Activated CD4-positive, alpha-beta memory T cell treated with anti-CD3 and anti-CD28 coated beads for 36 hours (primary cell): Measurements from ENCODE around the gene NSMCE1. TPM values are rescaled to one million over a fixed set of nuclear protein-coding genes. Genes with fewer than 3 reads are reported as not detected.

ENCODE experiments used
- CTCF ChIA-PET: fragments of 350-600 bp; sonication (Branson Sonifier 250); formaldehyde crosslinking; loops from one replicate; lab custom pipeline; 2021; ENCODE audit warnings: antibody characterized with exemption, inconsistent platforms; lab: Charles Lee
- POLR2A ChIA-PET: fragments of 350-600 bp; sonication (Branson Sonifier 250); formaldehyde crosslinking; loops from one replicate; lab custom pipeline; 2021; ENCODE audit warnings: antibody characterized with exemption; lab: Charles Lee
- DNase-seq: peaks from one replicate; pipeline ENCODE4 v3.0.0-alpha.2; 2020
- H3K27ac Mint-ChIP-seq: one replicate; pipeline ENCODE4 v1.8.0; 2021; ENCODE audit warnings: mixed read lengths
- H3K27me3 Mint-ChIP-seq: one replicate; pipeline ENCODE4 v1.8.0; 2021; ENCODE audit warnings: mixed read lengths
- H3K36me3 Mint-ChIP-seq: one replicate; pipeline ENCODE4 v1.8.0; 2021; ENCODE audit warnings: mixed read lengths
- H3K4me1 Mint-ChIP-seq: one replicate; pipeline ENCODE4 v1.8.0; 2021; ENCODE audit warnings: low read depth, mixed read lengths
- H3K4me3 Mint-ChIP-seq: one replicate; pipeline ENCODE4 v1.8.0; 2021; ENCODE audit warnings: mild to moderate bottlenecking, mixed read lengths
- H3K9me3 Mint-ChIP-seq: one replicate; pipeline ENCODE4 v1.8.0; 2021; ENCODE audit warnings: mixed read lengths
- intact Hi-C: fragments of 100-400 bp; cut with micrococcal nuclease; formaldehyde crosslinking; loops from one replicate; pipeline ENCODE4 v1.15.1; 2023
- total RNA-seq, 2 experiments: library from RNA; stranded (reverse); gene quantifications; one replicate each; pipeline ENCODE4 v1.2.3, GENCODE V29; 2021

Gene NSMCE1
- total RNA-seq, 2 experiments from 2014 or later, result 120 to 121 TPM

DNA sequence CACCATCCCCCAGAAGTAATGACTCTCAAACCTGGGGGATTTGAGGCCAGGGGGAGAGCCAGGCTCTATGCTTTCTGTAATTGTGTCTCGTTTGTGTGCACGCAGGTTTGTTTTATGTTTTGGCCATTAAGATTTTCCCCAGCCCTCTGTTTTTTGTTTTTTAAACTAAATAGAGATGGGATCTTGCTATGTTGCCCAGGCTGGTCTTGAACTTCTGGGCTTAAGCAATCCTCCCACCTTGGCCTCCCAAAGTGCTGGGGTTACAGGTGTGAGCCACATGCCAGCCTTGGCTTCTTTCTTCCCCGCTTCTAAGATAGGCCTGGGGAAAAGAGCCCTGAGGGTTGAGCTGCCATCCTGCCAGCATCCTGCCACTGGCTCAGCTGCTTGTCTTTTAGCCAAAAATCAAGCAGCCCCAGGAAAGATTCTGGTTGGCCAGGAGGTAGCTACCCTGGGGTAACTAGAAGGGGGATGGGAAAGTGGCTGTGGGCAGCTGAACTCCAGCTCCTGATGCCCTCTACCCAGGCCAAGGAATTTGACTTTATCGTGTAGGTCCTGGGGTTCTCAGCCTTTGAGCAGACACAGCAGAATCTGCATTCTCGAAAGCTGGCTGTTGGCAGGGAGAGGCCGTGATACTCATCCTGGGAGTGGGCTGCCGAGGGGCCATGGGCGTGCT is 46.9 kb downstream of the NSMCE1 start:
- H3K27me3 Mint-ChIP-seq, result no peaks in the 10 kb centered on the region
- H3K9me3 Mint-ChIP-seq, result no peaks in the 10 kb centered on the region
- DNase-seq, result no peak
- peaks cover 6% of the 10 kb centered on the region for H3K4me1 Mint-ChIP-seq
- no peak overlapping the region for H3K4me3 Mint-ChIP-seq
- H3K36me3 Mint-ChIP-seq, result peaks cover 13% of the 10 kb centered on the region
- POLR2A ChIA-PET, result no interaction called here
- CTCF ChIA-PET, result interaction anchor here (0.8 to 1.3 kb wide), 2 partner anchors 9 to 13 kb away, joined by 4 to 7 read pairs; no protein-coding TSS in a partner anchor
- H3K27ac Mint-ChIP-seq, result no peak overlapping the region
- intact Hi-C loops, result no loop called here

DNA sequence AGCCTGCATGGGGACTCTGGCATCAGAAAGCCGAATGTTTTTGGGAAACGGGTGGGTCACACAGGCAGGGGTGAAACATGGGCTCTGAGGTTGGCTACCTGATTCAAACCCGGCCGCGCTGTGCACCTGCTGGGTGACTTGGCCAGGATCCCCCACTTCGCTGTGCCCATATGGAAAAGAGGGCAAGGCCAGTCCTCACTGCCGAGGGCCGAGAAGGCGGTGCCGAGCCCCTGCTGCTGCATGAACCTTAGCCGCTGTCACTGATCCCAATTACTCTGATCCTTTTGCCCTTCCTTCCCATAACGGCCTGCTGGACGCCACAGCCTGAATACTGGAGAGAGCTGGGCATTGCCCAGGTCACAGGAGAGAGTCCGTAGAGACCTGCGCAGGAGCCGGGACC is 47.6 kb downstream of the NSMCE1 start:
- no peak overlapping the region for H3K27ac Mint-ChIP-seq
- ChIA-PET POLR2A (no interaction called here), CTCF (interaction anchor here (1.1 to 1.3 kb wide), 2 partner anchors 10 to 236 kb away, joined by 3 to 7 read pairs; no protein-coding TSS in a partner anchor)
- H3K4me1 Mint-ChIP-seq, result peaks cover under 1% of the 10 kb centered on the region
- no peaks in the 10 kb centered on the region for H3K9me3 Mint-ChIP-seq
- DNase-seq, result no peak
- no peaks in the 10 kb centered on the region for H3K27me3 Mint-ChIP-seq
- no peak overlapping the region for H3K4me3 Mint-ChIP-seq
- intact Hi-C loops, result no loop called here
- peaks cover 12% of the 10 kb centered on the region for H3K36me3 Mint-ChIP-seq

DNA sequence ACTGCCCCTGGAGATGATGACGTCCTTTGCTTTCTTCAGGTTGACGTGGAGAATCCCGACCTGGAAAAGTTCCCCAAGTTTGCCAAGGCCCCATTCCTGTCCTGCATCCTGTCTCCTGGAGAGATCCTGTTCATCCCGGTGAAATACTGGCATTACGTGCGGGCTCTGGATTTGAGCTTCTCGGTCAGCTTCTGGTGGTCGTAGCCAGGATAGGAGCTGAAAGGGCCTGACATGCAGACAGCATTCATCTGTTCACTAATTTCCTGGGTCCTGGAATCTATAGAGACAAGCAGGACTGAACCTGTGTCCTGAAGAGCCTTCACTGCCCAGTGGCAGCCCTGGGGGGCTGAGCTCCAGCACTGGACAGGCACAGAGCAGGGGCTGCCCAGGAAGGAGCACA is 48.0 kb downstream of the NSMCE1 start:
- Mint-ChIP-seq H3K27me3 (no peaks in the 10 kb centered on the region), H3K27ac (no peak overlapping the region), H3K4me3 (no peak overlapping the region), H3K9me3 (no peaks in the 10 kb centered on the region), H3K36me3 (peaks cover 8% of the 10 kb centered on the region), H3K4me1 (no peaks in the 10 kb centered on the region)
- intact Hi-C loops, result no loop called here
- no peak for DNase-seq
- POLR2A ChIA-PET, result no interaction called here
- CTCF ChIA-PET, result interaction anchor here (1.1 to 1.2 kb wide), 2 partner anchors 15 to 236 kb away, joined by 3 read pairs; no protein-coding TSS in a partner anchor

DNA sequence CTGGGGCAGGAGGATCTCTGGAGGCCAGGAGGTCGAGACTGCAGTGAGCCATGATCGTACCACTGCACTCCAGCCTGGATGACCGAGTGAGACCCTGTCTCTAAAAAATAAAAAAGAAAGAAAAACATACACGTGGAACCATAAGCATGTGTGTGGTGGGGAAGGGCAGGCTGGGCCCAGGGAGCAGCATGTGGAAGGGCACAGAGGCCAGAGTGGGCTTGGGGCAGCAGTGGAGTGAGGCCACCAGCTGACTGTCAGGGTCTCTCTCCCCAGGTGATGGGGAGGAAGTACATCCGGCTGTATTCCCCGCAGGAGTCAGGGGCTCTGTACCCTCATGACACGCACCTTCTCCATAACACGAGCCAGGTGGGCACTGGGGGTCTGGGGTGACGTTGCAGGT is 48.5 kb downstream of the NSMCE1 start:
- no peak overlapping the region for H3K4me3 Mint-ChIP-seq
- peaks cover 8% of the 10 kb centered on the region for H3K36me3 Mint-ChIP-seq
- CTCF ChIA-PET, result interaction anchor here (1.1 to 1.2 kb wide), 2 partner anchors 15 to 237 kb away, joined by 3 read pairs; no protein-coding TSS in a partner anchor
- intact Hi-C loops, result no loop called here
- no peak for DNase-seq
- POLR2A ChIA-PET, result no interaction called here
- no peaks in the 10 kb centered on the region for H3K27me3 Mint-ChIP-seq
- no peaks in the 10 kb centered on the region for H3K4me1 Mint-ChIP-seq
- H3K27ac Mint-ChIP-seq, result no peak overlapping the region
- H3K9me3 Mint-ChIP-seq, result no peaks in the 10 kb centered on the region

DNA sequence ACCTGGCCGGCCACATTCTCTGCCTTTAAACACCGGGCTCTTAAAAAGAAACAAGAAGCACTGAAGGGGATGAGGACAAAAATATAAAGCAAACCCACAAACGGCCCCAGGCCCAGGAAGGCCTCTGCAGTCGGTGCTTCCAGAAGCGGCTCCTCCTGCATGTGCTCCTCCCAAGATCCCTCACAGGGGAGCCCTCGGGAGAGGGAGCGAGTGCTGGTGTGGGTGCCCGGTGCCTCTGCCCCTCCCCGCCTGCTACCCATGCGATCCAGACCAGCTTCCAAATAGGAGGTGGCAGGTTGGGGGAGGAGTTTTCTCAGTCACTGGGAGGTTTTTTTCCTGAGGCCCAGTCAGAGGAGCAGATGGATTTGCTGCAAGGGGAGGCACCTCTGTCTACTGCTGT is 49.4 kb downstream of the NSMCE1 start:
- intact Hi-C loops, result no loop called here
- peaks cover 13% of the 10 kb centered on the region for H3K36me3 Mint-ChIP-seq
- CTCF ChIA-PET, result no interaction called here
- POLR2A ChIA-PET, result interaction anchor here (1.5 kb wide), 1 partner anchor 14 kb away, joined by 4 read pairs; no protein-coding TSS in a partner anchor
- no peaks in the 10 kb centered on the region for H3K9me3 Mint-ChIP-seq
- H3K27me3 Mint-ChIP-seq, result no peaks in the 10 kb centered on the region
- no peak overlapping the region for H3K27ac Mint-ChIP-seq
- H3K4me1 Mint-ChIP-seq, result no peaks in the 10 kb centered on the region
- no peak overlapping the region for H3K4me3 Mint-ChIP-seq
- no peak for DNase-seq

DNA sequence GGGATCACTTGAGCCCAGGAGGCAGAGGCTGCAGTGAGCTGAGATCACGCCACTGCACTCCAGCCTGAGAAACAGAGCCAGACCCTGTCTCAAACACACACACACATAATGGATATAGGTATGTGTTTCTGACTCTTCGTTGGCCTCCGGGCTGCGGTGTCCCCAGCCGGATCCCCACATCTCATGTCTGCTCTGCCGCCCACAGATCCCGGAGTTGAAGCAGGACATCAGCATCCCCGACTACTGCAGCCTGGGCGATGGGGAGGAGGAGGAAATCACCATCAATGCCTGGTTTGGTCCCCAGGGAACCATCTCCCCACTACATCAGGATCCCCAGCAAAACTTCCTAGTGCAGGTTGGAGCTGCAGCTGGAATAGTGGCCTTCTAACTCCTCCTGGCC is 49.8 kb downstream of the NSMCE1 start:
- H3K4me1 Mint-ChIP-seq, result no peaks in the 10 kb centered on the region
- H3K4me3 Mint-ChIP-seq, result no peak overlapping the region
- no peak overlapping the region for H3K27ac Mint-ChIP-seq
- CTCF ChIA-PET, result interaction anchor here (0.7 kb wide), 1 partner anchor 739 kb away, joined by 3 read pairs; no protein-coding TSS in a partner anchor
- H3K9me3 Mint-ChIP-seq, result no peaks in the 10 kb centered on the region
- no peak for DNase-seq
- peaks cover 10% of the 10 kb centered on the region for H3K36me3 Mint-ChIP-seq
- intact Hi-C loops, result no loop called here
- POLR2A ChIA-PET, result interaction anchor here (1.5 kb wide), 1 partner anchor 14 kb away, joined by 4 read pairs; no protein-coding TSS in a partner anchor
- H3K27me3 Mint-ChIP-seq, result no peaks in the 10 kb centered on the region

DNA sequence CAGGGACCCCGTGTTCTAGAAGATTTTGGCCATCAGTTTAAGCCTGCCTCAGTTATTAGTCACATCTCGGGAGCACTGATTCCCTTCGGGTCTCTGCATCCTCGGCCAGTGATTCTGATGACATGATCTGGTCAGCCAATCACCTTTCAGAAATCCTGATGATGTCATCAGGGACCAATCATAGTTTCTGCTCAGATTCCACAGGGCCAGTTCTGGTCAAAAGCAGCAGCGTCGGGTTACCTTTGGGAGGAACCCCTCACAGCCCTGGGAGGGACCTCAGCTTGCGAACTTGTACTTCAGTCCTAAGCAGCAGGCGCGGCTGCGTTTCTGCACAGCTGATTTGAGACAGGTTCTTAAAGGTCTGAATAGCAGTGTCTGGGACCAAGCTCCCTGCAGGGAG is 51.3 kb downstream of the NSMCE1 start:
- H3K4me3 Mint-ChIP-seq, result no peak overlapping the region
- H3K27ac Mint-ChIP-seq, result no peak overlapping the region
- no peaks in the 10 kb centered on the region for H3K27me3 Mint-ChIP-seq
- intact Hi-C loops, result no loop called here
- peaks cover 10% of the 10 kb centered on the region for H3K36me3 Mint-ChIP-seq
- CTCF ChIA-PET, result no interaction called here
- no peak for DNase-seq
- H3K9me3 Mint-ChIP-seq, result no peaks in the 10 kb centered on the region
- H3K4me1 Mint-ChIP-seq, result no peaks in the 10 kb centered on the region
- POLR2A ChIA-PET, result no interaction called here

DNA sequence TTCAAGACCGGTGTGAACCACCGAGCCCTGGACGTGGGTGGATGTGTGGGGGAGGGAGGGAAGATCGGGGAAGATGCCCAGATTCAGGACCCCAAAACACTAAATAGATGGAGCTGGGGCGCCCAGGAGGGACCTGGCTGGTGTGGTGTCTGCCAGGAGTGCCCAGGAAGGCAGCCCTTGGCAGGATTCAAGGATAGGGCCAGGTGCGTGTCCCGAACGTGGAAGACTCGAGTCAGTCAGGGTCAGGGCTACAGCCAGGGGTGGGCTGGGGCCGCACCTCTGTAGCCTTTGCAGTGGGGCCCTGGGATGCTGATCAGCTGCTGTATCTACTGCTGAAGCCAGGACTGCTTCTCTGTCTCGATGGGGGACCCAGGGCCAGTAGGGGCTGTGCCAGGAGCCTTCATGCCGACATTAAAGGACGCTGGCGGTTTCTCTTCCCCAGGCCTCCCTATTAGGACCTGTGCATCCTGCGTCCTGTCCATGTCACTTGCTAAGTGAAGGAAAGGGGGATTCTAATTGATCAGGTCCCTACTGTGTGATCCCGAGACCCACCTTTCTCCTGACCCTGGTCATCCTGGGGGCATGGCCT is 52.2 kb downstream of the NSMCE1 start:
- H3K9me3 Mint-ChIP-seq, result no peaks in the 10 kb centered on the region

DNA sequence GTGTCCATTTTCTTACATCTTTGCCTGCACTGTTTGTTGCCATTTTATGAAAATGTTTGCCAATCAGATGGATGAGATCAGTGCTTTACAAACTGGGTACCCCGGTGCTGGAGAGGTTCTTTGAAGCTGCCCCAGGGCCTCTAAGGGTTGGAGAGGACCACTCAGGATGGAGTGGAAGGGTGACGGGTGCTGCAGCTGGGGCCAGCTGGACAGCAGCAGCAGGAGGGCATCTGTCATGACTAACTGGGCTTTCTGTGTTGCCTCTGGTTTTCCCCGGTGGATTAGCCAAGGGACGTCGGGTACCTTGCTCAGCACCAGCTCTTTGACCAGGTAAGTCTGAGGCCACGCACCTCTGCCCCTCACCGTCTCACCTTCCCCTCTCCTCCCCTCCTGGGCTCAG is 52.9 kb downstream of the NSMCE1 start:
- ChIA-PET CTCF (no interaction called here), POLR2A (no interaction called here)
- intact Hi-C loops, result no loop called here
- H3K4me3 Mint-ChIP-seq, result no peak overlapping the region
- H3K36me3 Mint-ChIP-seq, result peaks cover 10% of the 10 kb centered on the region
- no peaks in the 10 kb centered on the region for H3K27me3 Mint-ChIP-seq
- DNase-seq, result no peak
- no peak overlapping the region for H3K27ac Mint-ChIP-seq
- no peaks in the 10 kb centered on the region for H3K4me1 Mint-ChIP-seq
- H3K9me3 Mint-ChIP-seq, result no peaks in the 10 kb centered on the region

More for the DNA sequence above, 52.2 kb downstream of the NSMCE1 start:
- H3K4me3 Mint-ChIP-seq, result no peak overlapping the region
- H3K4me1 Mint-ChIP-seq, result no peaks in the 10 kb centered on the region
- DNase-seq, result no peak
- H3K27me3 Mint-ChIP-seq, result no peaks in the 10 kb centered on the region
- H3K27ac Mint-ChIP-seq, result no peak overlapping the region
- CTCF ChIA-PET, result no interaction called here
- peaks cover 10% of the 10 kb centered on the region for H3K36me3 Mint-ChIP-seq
- POLR2A ChIA-PET, result interaction anchor here (0.7 kb wide), 1 partner anchor 15 kb away, joined by 3 read pairs; no protein-coding TSS in a partner anchor
- intact Hi-C loops, result no loop called here

DNA sequence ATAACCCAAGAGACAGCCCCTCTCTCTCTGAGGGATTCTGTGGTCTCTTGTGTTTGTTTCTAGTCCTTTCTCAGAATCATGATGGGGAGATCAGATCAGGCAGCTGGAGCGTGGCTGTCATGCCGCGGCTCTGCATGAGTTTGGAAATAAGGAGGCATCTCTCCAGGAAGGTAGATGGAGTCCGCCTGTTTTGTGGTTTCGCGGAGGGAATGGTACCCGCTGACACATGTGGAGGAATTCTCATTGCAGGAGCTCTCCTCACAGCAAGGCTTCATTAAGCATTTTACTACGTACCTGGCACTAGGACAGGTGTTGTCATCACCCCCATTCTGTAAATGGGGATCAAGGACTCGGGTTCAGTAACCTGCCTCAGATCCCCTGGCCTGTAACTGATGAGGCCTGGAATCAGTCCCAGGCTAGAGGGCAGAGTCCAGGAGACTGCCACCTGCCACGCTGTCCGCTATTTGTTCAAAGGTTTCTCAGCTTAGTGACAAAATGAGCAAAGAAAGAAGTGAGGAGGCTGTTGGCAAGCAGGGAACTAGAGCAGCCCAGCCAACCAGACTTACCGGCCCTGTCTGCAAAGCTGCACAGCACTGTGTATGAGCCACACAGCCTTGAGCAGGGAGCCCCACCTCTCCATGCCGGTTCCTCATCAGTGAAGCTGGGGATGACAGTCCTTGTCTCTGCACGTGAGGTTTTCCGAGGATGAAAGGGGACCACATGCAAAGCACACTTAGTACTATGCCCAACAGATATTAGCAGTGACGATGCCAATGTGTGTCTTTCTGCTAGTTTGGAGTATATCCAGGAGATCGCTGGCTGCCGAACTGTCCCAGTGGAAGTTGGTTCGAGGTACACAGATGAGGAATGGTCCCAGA is 54.2 kb downstream of the NSMCE1 start:
- no peaks in the 10 kb centered on the region for H3K4me1 Mint-ChIP-seq
- H3K4me3 Mint-ChIP-seq, result no peak overlapping the region
- ChIA-PET CTCF (no interaction called here), POLR2A (no interaction called here)
- no peaks in the 10 kb centered on the region for H3K27me3 Mint-ChIP-seq
- H3K27ac Mint-ChIP-seq, result no peak overlapping the region
- intact Hi-C loops, result no loop called here
- DNase-seq, result no peak
- no peaks in the 10 kb centered on the region for H3K9me3 Mint-ChIP-seq
- H3K36me3 Mint-ChIP-seq, result peaks cover 10% of the 10 kb centered on the region

DNA sequence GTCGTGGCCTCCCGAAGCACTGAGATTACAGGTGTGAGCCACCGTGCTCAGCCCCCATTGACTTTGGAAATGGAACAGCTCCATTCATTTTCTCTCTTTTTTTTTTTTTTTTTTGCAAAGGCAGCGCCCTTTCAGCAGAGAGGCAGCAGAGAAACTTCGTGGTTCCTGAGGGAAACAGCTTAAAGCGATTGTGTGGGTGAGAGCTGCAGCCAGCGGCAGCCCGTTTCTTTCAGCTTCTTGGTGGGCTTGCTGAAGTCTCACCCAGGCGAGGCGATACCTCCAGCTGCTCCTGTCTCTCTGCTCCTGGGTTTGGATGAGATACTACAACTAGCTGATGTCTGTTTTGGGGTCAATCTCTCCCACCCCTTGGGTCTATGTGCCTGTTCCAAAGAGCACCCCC is 57.5 kb downstream of the NSMCE1 start:
- Mint-ChIP-seq H3K36me3 (peaks cover 8% of the 10 kb centered on the region), H3K4me1 (no peaks in the 10 kb centered on the region), H3K27ac (no peak overlapping the region), H3K4me3 (no peak overlapping the region), H3K9me3 (no peaks in the 10 kb centered on the region), H3K27me3 (no peaks in the 10 kb centered on the region)
- ChIA-PET POLR2A (no interaction called here), CTCF (no interaction called here)
- no peak for DNase-seq
- intact Hi-C loops, result no loop called here

DNA sequence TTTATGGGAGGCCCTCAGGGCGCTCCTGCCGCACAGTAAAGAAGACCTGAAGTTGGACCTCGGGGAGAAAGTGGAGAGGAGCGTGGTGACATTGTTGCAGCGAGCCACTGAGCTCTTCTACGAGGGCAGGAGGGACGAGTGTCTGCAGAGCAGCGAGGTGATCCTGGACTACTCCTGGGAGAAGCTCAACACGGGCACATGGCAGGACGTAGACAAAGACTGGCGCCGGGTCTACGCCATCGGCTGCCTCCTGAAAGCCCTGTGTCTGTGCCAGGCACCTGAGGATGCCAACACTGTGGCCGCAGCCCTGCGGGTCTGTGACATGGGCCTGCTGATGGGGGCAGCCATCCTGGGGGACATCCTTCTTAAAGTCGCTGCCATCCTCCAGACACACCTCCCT is 58.4 kb downstream of the NSMCE1 start:
- intact Hi-C loops, result no loop called here
- peaks cover 8% of the 10 kb centered on the region for H3K36me3 Mint-ChIP-seq
- POLR2A ChIA-PET, result interaction anchor here (1.1 kb wide), 1 partner anchor 21 kb away, joined by 3 read pairs; no protein-coding TSS in a partner anchor
- CTCF ChIA-PET, result interaction anchor here (1.8 kb wide), 1 partner anchor 25 kb away, joined by 6 read pairs; no protein-coding TSS in a partner anchor
- no peaks in the 10 kb centered on the region for H3K4me1 Mint-ChIP-seq
- H3K27ac Mint-ChIP-seq, result no peak overlapping the region
- no peaks in the 10 kb centered on the region for H3K9me3 Mint-ChIP-seq
- no peak overlapping the region for H3K4me3 Mint-ChIP-seq
- no peaks in the 10 kb centered on the region for H3K27me3 Mint-ChIP-seq
- DNase-seq, result no peak
